NCI-H1105 treated with DMSO at 0.1 percent for 48 hours (cell line): ENCODE results near the gene ATOSA.

Source experiments
- DNase-seq: peaks from one replicate; lab custom pipeline; 2025; lab: John Stamatoyannopoulos, UW

ATOSA gene

DNA sequence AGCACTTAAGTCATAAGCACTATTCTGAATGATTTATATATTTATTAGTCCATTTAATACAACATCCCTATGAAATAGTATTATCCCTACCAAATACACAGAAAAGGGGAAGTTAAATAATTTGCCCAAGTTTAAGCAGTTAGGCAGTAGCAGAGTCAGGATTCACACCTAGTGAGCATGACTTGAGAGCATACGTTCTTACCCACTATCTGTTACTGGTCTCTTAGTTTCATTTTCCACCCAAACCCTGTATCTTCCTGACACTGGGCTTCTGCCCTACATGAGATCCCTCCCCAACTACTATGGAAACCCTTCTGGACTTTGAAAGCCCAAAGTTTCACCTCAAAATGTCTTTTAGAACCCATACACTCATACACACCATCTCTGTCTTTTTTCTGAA lies 4.4 kb upstream of the ATOSA start:
- DNase-seq = no peak

DNA sequence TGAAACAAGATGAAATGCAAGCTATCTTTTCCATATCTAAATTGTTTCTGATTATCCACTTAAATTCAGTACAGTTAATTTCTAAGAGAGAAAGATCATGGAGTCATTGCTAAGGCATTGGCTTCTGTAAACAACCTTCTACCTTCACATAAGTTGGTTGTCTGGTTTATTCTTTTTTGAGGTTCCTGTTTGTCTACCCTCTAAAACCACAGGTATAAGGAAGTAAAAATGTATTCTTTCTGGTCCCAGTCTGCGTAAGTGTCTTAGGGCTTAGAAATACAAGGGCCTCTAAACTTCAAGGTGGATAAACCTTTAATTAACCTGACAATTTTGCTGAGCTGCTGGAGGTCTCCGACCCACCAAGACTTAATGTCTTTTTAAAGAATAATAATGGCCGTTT lies 3.6 kb upstream of the ATOSA start:
- DNase-seq = no peak

DNA sequence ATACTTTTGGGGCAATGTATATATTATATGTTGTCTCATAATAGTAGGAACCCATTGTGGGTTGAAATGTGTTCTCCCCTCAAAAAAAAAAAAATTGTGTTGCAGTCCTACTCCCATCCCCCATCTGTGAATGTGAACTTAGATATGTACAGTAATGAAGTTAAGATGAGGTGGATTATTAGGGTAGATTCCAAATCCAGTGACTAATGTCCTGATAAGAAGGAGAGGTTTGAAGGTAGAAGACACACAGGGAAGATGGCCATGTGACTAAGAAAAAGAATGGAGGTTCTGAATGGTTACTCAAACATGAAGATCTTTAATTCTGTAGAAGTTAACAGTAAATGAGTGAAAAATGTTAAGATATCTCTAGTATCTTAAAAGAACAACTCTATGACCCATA lies 3.0 kb upstream of the ATOSA start:
- no peak for DNase-seq

DNA sequence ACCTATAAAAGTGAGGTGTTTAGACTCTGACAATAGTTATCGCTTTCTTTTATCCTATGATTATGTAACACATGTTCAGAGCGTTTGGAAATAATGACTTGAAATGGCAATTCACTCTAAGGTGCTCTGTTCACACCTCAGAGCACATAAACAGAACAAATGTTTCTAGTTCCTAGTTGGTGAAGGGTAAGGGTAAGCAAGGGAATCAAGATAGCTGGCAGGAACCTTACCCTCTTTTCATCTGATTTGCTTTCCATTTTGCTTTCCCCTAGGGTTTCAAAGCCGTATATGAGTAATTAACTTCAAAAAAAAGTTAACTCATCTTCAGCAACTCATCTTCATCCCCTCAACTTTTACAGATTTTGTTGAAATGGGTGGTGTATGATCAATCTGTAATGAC lies 2.3 kb upstream of the ATOSA start:
- no peak for DNase-seq

DNA sequence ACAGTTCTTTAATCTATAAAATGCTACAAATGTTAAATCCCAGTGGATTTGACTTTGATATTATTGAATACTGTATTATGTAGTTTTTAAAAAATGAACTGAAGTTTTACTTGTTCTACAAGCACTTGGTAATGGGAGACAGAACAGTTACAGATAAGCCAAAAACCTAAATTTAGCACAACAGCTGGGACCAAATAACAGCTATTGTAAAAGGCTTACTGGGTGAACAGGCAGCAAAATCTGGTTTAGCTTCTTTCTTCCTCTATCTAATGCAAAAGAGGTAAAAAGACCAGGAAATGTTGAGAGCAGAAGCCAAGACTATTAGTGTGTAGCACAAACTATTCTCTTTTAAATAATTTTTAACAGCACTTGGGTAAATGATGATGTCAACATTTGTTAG lies 1.6 kb upstream of the ATOSA start:
- no peak for DNase-seq

DNA sequence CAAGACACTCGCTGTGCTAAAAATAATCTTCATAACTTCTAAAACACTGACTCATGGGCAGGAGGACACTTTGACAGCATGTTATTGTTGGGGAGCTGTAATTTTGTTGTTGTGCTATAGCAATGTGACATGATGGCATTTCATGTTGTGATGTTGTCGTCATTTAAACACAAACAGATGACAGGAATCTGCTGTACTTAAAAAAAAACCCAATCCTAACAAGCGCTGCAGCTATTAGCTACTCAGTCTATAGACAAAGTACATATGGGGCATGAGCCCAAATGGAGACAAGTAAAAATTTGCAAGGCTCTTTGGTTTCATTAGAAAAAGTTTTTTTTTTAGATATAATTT lies 828 bp upstream of the ATOSA start:
- no peak for DNase-seq

DNA sequence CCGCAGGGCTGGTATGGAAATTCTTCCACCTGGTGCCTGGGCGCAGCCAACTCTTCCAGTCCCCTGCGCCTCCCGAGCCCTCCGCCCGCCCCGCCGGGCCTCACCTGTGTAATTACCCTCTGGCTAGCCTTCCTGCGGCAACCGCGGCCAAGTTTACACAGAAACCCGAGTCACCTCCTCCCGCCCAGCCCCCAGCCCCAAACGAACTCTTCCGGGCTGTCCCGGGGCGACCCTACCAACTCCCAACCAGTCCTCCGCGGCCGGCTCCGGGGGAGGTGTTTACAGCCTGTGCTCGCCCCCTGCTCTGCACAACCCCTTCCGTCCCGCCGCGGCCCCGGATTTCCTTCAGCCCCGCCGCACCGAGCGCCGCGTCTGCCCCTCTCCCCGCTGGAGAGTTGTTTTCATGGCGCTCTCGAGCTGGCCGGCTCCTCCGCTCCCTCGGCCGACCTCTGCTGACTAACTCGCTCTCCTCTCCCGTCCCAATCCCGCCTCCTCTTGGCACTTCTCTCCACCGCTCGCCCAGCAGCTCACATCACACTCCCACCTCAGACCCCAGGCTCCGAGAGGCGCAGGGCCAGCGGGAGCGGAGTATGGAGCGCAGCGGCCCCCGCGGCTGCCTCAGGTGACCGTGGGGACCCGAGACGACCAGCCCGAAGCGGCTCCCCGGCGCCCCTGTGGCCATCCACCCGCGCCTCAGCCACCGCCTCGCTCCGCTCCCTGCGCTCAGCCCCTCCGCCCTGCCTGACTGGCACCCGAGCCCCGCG lies 538 bp downstream of the ATOSA start:
- DNase-seq = peak; percentile 50

DNA sequence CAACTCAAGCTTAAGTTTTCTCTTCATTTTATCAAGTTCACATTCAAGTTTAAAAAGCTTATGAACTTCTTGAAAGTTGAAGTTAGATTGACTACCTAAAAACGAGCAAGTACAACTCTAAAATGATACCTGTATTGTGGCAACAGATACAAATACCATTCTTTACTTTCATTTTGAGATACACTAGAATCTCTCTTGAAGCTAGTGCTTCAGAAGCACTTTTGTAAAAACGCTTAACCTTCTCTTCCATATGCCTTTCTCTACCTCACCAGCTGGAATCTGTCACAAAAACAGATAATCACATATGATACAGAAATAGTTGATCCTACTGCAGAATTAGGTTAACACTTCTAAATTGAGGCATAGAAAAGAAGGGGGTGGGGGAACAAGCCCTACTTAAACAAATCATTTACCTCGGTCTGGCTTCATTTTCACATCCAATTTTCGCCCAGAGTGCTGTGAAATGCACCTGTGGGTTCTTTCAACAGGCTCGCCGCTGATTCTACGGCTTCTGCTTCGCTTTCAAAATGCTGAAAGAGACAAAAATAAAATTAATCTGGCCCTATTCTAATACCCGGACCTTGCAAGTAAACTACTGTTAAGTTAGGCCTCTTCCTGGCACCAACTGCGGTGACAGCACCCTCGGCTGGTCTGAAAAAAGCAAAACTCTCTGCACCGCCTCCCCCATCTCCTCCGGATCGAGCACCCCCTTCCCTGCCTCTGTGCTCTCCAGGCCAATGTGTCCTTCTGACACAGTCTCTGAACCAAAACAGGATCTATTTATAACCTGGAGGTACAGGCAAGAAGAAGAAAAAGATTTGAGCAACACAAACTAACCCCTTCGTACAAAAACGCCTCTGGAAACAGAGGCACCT lies 1.4 kb downstream of the ATOSA start:
- peak; percentile 50 for DNase-seq

DNA sequence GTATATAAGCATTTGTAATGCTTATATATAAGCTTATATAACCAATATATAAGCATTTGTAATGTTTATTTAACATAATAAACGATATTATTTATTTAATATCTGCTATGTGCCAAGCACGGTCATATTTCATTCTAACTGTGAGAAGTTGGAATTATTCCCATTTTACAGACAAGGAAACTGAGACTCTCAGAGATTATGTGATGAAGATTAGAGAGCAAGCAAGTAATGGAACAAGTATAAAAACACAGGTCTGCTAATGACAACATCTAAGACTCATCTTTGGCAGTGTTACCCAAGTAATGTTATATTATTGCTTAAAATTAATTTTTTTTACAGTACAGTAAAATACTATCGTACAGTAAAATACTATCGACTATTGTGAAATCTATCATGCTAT lies 4.4 kb downstream of the ATOSA start:
- no peak for DNase-seq

DNA sequence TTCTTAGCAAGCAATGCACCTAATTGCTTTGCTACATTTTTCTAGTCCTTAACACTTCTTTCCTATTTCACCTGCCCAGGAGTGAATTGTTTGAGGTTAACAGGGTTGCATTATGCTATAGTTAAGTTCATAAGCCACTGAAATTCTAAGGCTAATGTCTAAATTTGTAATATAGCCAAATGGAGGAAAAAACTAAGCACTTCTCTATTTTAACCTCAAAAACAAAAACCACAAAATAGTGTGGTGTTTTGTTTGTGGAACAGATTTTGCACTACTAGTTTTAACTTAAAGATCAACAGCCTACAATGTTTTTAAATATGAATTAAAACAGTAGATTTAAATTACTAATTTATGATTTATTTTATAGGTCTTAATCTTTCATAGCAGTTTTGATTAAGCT lies 5.5 kb downstream of the ATOSA start:
- DNase-seq = no peak

DNA sequence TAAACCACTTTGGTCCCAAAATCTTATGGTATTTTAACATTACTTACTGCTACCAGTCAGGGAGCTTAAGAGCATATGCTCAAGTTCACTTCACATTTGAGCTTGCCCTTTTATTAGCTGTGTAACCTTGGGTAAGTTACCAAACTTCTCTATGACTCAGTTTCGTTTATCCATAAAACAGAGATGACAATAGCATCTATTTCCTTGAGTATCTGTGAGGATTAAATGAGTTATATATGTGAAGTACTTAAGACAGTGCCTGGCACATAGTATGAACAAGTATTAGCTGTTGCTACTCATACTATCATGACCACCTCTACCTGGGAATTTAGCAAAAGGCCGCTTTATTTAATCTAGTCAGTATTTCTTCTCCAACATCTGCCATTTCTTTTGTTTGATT lies 5.9 kb downstream of the ATOSA start:
- no peak for DNase-seq

DNA sequence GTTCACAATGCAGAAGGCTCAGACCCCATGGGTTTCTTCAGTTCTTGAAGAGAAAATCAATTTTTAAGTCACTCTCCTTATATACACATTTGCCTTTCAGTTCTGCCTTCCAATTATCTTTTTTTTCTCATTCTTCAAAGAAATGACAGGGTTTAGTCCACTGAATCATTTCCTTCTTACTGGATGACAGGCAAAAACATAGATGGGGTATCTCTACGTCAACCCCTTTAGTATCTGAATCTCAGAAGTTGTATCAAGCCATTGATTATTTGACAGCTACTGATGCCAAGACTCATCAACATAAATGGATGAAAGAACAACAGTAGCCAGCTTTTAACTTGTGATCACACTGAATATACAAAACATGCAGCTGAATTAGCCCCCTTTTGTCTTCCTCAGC lies 6.5 kb downstream of the ATOSA start:
- DNase-seq = no peak

DNA sequence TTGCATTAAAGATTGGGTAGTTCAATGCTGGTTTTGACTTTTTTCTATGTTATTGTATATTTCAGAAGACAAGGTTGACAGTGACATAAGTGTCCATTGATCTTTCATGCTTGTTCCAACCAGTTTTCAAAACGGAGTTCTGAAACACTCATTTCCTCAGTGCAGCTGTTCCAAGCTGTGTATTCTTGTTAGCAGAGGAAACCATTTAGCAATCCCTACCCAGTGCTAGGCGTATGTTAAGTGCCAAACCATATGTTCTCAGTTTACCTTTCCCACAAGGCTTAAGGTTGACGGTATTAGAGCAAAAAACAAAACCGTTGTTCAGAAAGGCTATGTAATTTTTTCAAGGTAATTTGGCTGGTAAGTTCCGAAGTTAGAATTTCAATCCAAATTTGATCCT lies 9.1 kb downstream of the ATOSA start:
- DNase-seq = no peak

DNA sequence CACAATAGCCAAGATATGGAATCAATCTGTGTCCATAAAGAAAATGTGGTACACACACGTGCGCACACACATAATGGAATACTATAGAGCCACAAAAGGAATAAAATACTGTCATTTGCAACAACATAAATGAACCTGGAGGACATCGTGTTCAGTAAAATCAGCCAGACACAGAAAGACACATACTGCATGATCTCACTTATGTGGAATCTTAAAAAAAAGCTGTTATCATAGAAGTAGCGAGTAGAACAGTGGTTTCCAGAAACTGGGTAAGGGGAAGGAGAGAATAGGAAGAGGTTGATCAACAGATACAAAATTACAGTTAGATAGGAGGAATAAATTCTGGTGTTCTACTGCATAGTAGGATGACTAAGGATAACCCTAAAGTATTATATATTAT lies 11.1 kb downstream of the ATOSA start:
- DNase-seq = no peak

DNA sequence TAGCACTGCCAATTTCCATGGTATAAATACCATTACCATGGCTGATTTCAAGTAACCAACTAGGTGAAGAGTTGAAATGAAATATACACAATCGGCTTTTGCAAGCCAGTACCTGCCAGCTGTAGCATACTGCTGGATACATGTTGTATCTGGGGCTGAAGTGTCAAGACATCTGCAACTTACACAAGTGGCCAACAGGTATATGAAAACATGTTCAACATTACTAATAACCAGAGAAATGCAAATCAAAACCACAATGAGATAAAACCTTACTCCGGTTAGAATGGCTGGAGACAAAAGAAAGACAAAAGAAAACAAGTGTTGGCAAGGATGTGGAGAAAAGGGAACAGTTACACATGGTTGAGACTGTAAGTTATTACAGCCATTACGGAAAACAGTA lies 11.6 kb downstream of the ATOSA start:
- no peak for DNase-seq

DNA sequence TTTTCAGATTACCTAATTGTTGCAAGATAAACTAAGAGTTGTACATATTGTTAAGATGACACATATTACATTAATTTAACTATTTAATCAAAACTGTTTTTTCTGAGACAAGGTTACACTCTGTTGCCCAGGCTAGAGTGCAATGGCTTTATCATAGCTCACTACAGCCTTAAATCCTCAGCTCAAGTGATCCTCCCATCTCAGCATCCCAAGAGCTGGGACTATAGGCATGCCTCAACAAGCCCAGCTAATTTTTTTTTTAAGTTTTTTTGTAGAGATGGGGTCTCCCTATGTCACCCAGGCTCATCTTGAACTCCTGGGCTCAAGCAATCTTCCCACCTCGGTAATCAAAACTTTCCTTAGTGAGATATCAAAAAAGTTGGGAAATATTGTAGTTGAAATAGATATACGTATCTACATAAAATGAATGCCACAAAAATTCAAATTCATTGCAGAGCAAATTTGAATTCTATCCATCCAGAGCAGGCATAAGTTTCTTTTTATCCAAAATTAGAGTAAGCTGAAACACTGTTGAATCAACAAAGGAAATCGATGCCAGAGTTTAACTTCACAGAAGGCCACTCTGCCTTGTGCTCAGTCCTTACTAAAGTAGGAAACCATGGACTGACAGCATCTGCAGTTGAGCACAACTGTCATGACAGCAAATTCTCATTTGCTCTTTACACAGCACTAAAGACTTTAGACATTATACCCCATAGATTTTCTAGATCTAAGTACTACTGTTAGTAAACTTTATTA lies 15.5 kb downstream of the ATOSA start:
- no peak for DNase-seq

DNA sequence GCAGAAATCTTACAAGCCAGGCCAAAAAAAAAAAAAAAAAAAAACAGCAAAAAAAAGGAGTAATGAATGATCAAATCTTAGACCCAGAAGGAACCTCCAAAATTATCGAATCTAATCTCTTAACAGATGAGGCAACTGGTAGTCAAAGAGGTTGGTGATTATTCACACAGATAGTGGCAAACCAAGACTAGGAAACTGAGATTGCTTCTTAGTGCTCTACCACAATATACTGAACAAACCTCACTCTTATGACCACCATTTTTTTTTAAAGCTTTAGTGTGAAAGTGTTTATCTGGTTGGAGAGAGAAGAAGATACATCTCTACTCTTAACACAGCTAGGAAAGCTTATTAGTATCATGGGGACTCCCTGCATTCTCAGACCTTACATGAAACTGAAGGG lies 17.3 kb downstream of the ATOSA start:
- DNase-seq = no peak

DNA sequence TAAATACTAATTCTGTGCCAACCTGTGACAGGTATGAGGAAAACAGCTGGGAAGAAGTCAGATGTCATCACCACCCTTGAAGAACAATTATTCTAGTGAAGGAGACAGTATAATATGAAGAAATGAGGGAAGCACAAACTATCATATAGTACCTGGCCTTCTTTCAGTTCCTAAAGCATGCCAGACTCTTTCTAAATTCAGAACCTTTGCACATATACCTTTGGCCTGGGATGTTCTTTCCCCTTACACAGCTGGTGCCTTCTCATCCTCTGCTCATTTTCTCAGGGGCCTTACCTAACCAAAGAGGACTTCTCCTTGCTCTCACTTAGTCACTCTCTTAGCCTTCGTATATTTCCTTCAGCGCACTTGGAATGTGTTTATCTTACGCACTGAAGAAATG lies 19.0 kb downstream of the ATOSA start:
- DNase-seq = no peak

DNA sequence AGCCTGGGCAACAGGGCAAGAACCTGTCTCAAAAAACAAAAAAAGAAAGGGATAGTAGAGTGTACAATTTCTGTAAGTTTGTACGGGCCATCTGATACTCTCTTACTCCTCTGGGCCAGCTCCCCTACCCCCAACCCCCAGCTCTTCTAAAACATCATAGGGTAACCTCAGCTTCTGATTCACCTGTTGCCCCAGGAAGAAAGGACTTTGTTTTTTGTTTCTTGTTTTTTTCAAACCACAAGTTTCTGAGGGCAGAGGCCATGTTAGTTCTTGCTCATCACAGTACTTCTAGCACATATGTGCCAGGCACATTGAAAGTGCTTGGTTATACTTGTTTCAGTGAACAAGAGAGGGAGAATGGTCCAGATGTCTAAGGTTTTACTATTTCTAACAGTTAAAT lies 20.2 kb downstream of the ATOSA start:
- no peak for DNase-seq

DNA sequence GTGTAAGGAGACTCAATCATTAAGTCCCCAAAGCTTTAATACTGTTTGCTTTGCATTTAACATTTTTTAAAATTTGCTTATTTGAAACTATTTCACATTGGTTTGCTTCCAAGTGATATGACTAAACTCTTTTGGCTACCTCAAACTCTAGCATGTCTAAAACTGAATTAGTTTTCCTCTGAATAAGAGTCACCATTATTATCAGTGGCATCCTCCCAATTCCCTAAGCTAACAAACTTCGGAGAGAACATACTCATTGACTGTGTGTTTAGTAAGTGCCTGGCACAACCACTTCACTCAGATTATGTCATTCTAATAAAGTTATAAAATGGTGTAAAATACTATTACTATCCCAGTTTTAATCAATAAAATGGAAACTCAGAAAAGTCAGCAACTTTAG lies 21.9 kb downstream of the ATOSA start:
- no peak for DNase-seq

DNA sequence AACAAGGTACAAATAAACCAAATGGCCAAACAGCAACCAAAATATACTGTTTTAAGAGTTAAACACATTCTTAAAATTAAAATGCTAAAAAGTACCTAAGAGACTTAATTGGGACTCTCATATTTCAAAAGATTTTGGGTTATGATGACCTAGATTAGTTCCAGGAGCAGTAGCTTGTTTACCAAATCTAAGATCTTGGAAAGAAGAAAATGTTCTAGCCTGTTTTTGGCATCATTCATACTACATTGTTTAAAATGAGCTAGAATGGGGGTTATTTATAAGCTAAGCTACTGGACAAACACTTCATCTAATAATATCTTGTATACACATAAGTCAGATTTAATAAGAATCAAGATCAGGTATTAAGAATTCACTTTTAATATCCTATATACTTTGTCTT lies 22.8 kb downstream of the ATOSA start:
- no peak for DNase-seq

DNA sequence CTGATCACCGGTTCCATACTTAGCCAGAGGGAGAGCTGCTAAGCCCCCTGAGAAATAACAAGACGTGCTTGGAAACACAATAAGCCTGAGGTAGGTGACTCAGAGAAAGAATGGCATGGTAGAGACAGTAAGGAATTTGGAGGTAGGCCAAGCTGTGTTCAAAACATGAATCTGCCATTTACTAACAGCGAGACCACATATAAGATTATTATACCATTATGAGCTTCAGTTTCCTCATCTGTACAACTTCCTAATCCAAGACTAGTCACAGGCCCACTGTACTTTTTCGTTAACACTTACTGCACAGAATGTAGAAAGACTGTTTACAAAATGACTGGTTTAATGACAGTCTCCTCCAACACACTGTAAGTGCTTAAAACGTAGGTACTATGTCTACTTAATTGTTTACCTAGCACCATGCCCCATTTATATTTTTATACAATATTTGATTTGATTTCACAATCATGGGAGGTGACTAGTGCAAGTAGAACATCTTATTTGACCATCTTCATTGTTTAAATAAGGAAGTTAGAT lies 25.7 kb downstream of the ATOSA start:
- no peak for DNase-seq

DNA sequence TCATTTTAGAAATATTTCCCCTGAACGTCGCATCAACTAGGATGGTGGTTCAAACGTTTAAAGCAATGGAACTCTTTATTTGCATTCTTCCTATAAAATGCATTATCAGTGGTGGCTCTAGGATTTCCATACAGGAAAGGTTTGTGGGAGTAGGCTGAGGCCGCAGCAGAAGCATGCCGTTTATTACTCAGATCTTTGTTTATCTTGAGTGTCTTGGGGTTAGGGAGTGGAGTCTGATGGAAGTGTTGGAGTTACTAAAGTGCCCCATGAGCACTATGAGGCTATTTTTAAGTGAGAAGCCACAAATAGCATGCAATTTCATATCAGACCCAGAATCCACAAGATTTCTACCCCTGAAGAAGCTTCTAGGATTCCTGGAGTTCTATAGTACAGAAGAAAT lies 26.2 kb downstream of the ATOSA start:
- no peak for DNase-seq
